ENCODE measurements around the gene DOCK6.
"Not testable (repeated sequence)": the region's sequence is repeated elsewhere in the genome, so short reads cannot be mapped to it uniquely, and the experiment has no call there.

Gene DOCK6

GRCh38 chr19:11176466-11177193 lies 85.7 kb downstream of the DOCK6 start:
- H3K9me3 Mint-ChIP-seq = no peaks in the 10 kb centered on the region
- no peaks in the 10 kb centered on the region for H3K27me3 Mint-ChIP-seq
- no peak overlapping the region for H3K4me3 Mint-ChIP-seq
- peaks cover 8% of the 10 kb centered on the region for H3K4me1 Mint-ChIP-seq (ENCODE audit: low read depth)
- H3K27ac Mint-ChIP-seq = no peak overlapping the region
- no peaks in the 10 kb centered on the region for H3K36me3 Mint-ChIP-seq (ENCODE audit: low read depth)

- Mint-ChIP-seq H3K9me3 (no peaks in the 10 kb centered on the region), H3K27me3 (no peaks in the 10 kb centered on the region), H3K4me3 (no peak overlapping the region), H3K36me3 (ENCODE audit: low read depth) (no peaks in the 10 kb centered on the region), H3K27ac (no peak overlapping the region), H3K4me1 (ENCODE audit: low read depth) (peaks cover 8% of the 10 kb centered on the region)
These were observed 86.4 kb downstream of the DOCK6 start for GRCh38 chr19:11175920-11176319.

- Mint-ChIP-seq H3K4me3 (no peak overlapping the region), H3K36me3 (ENCODE audit: low read depth) (no peaks in the 10 kb centered on the region), H3K27me3 (no peaks in the 10 kb centered on the region), H3K4me1 (ENCODE audit: low read depth) (no peaks in the 10 kb centered on the region), H3K27ac (no peak overlapping the region), H3K9me3 (no peaks in the 10 kb centered on the region)
These were observed 88.0 kb downstream of the DOCK6 start for GRCh38 chr19:11174336-11174735.

GRCh38 chr19:11173516-11174155 lies 88.7 kb downstream of the DOCK6 start:
- Mint-ChIP-seq H3K27me3 (no peaks in the 10 kb centered on the region), H3K27ac (no peak overlapping the region), H3K36me3 (ENCODE audit: low read depth) (no peaks in the 10 kb centered on the region), H3K9me3 (no peaks in the 10 kb centered on the region), H3K4me3 (no peak overlapping the region), H3K4me1 (ENCODE audit: low read depth) (no peaks in the 10 kb centered on the region)

- H3K27me3 Mint-ChIP-seq = no peaks in the 10 kb centered on the region
- no peak overlapping the region for H3K4me3 Mint-ChIP-seq
- H3K27ac Mint-ChIP-seq = no peak overlapping the region
- H3K9me3 Mint-ChIP-seq = no peaks in the 10 kb centered on the region
- no peaks in the 10 kb centered on the region for H3K36me3 Mint-ChIP-seq (ENCODE audit: low read depth)
- H3K4me1 Mint-ChIP-seq (ENCODE audit: low read depth) = no peaks in the 10 kb centered on the region
These were observed 89.7 kb downstream of the DOCK6 start for GRCh38 chr19:11172576-11172975.

GRCh38 chr19:11171144-11171543 lies 91.2 kb downstream of the DOCK6 start:
- Mint-ChIP-seq H3K4me1 (ENCODE audit: low read depth) (no peaks in the 10 kb centered on the region), H3K4me3 (no peak overlapping the region), H3K27me3 (no peaks in the 10 kb centered on the region), H3K9me3 (no peaks in the 10 kb centered on the region), H3K36me3 (ENCODE audit: low read depth) (no peaks in the 10 kb centered on the region), H3K27ac (no peak overlapping the region)

- Mint-ChIP-seq H3K36me3 (ENCODE audit: low read depth) (no peaks in the 10 kb centered on the region), H3K27me3 (no peaks in the 10 kb centered on the region), H3K9me3 (no peaks in the 10 kb centered on the region), H3K27ac (no peak overlapping the region), H3K4me1 (ENCODE audit: low read depth) (no peaks in the 10 kb centered on the region), H3K4me3 (no peak overlapping the region)
These were observed 92.2 kb downstream of the DOCK6 start for GRCh38 chr19:11169896-11170678.

- no peaks in the 10 kb centered on the region for H3K27me3 Mint-ChIP-seq
- H3K4me1 Mint-ChIP-seq (ENCODE audit: low read depth) = no peaks in the 10 kb centered on the region
- no peak overlapping the region for H3K4me3 Mint-ChIP-seq
- H3K9me3 Mint-ChIP-seq = no peaks in the 10 kb centered on the region
- no peaks in the 10 kb centered on the region for H3K36me3 Mint-ChIP-seq (ENCODE audit: low read depth)
- H3K27ac Mint-ChIP-seq = no peak overlapping the region
These were observed 93.8 kb downstream of the DOCK6 start for GRCh38 chr19:11168568-11168967.

- no peak overlapping the region for H3K4me3 Mint-ChIP-seq
- H3K27me3 Mint-ChIP-seq = no peaks in the 10 kb centered on the region
- no peak overlapping the region for H3K27ac Mint-ChIP-seq
- no peaks in the 10 kb centered on the region for H3K36me3 Mint-ChIP-seq (ENCODE audit: low read depth)
- no peaks in the 10 kb centered on the region for H3K4me1 Mint-ChIP-seq (ENCODE audit: low read depth)
- H3K9me3 Mint-ChIP-seq = no peaks in the 10 kb centered on the region
These were observed 95.8 kb downstream of the DOCK6 start for GRCh38 chr19:11166281-11167142.

- no peaks in the 10 kb centered on the region for H3K27me3 Mint-ChIP-seq
- H3K36me3 Mint-ChIP-seq (ENCODE audit: low read depth) = no peaks in the 10 kb centered on the region
- H3K27ac Mint-ChIP-seq = no peak overlapping the region
- H3K4me3 Mint-ChIP-seq = no peak overlapping the region
- H3K9me3 Mint-ChIP-seq = no peaks in the 10 kb centered on the region
- H3K4me1 Mint-ChIP-seq (ENCODE audit: low read depth) = no peaks in the 10 kb centered on the region
These were observed 96.8 kb downstream of the DOCK6 start for GRCh38 chr19:11165486-11166030.

GRCh38 chr19:11164879-11165406 lies 97.4 kb downstream of the DOCK6 start:
- no peaks in the 10 kb centered on the region for H3K27me3 Mint-ChIP-seq
- no peaks in the 10 kb centered on the region for H3K36me3 Mint-ChIP-seq (ENCODE audit: low read depth)
- no peak overlapping the region for H3K4me3 Mint-ChIP-seq
- H3K9me3 Mint-ChIP-seq = no peaks in the 10 kb centered on the region
- H3K27ac Mint-ChIP-seq = no peak overlapping the region
- no peaks in the 10 kb centered on the region for H3K4me1 Mint-ChIP-seq (ENCODE audit: low read depth)

- no peaks in the 10 kb centered on the region for H3K27me3 Mint-ChIP-seq
- H3K27ac Mint-ChIP-seq = no peak overlapping the region
- no peaks in the 10 kb centered on the region for H3K4me1 Mint-ChIP-seq (ENCODE audit: low read depth)
- no peak overlapping the region for H3K4me3 Mint-ChIP-seq
- no peaks in the 10 kb centered on the region for H3K9me3 Mint-ChIP-seq
- no peaks in the 10 kb centered on the region for H3K36me3 Mint-ChIP-seq (ENCODE audit: low read depth)
These were observed 98.0 kb downstream of the DOCK6 start for GRCh38 chr19:11164296-11164695.

- H3K4me3 Mint-ChIP-seq; H3K27ac Mint-ChIP-seq; H3K36me3 Mint-ChIP-seq (ENCODE audit: low read depth); H3K4me1 Mint-ChIP-seq (ENCODE audit: low read depth); H3K9me3 Mint-ChIP-seq; H3K27me3 Mint-ChIP-seq: not testable (repeated sequence)
These were observed 101.9 kb downstream of the DOCK6 start for GRCh38 chr19:11160440-11160768.

- Mint-ChIP-seq H3K36me3 (ENCODE audit: low read depth) (no peaks in the 10 kb centered on the region), H3K27me3 (no peaks in the 10 kb centered on the region), H3K27ac (no peak overlapping the region), H3K4me1 (ENCODE audit: low read depth) (peaks cover 6% of the 10 kb centered on the region), H3K4me3 (no peak overlapping the region), H3K9me3 (no peaks in the 10 kb centered on the region)
These were observed 102.5 kb downstream of the DOCK6 start for GRCh38 chr19:11159598-11160439.
